CD1c-positive myeloid dendritic cell (primary cell): ENCODE data around the gene C9orf50.

Experiments
- DNase-seq: peaks from one replicate; pipeline ENCODE4 v3.0.0-alpha.2; 2016; ENCODE audit errors: extremely low spot score

C9orf50 gene

GRCh38 chr9:129570450-129571297 is 50.2 kb downstream of the C9orf50 start:
- DNase-seq: peak; percentile 39

- no peak for DNase-seq
Observed at GRCh38 chr9:129569502-129570449, 51.1 kb downstream of the C9orf50 start.

GRCh38 chr9:129568560-129569501 is 52.1 kb downstream of the C9orf50 start:
- DNase-seq: no peak

GRCh38 chr9:129567842-129568559 is 52.9 kb downstream of the C9orf50 start:
- DNase-seq: peak; percentile 37

- DNase-seq: no peak
Observed at GRCh38 chr9:129567329-129567728, 53.6 kb downstream of the C9orf50 start.

GRCh38 chr9:129566563-129567266 is 54.2 kb downstream of the C9orf50 start:
- DNase-seq: no peak

- no peak for DNase-seq
Observed at GRCh38 chr9:129562917-129563316, 58.0 kb downstream of the C9orf50 start.

GRCh38 chr9:129562514-129562913 is 58.4 kb downstream of the C9orf50 start:
- no peak for DNase-seq
